ENCODE measurements around the gene ZKSCAN8.

ZKSCAN8 gene

DNA sequence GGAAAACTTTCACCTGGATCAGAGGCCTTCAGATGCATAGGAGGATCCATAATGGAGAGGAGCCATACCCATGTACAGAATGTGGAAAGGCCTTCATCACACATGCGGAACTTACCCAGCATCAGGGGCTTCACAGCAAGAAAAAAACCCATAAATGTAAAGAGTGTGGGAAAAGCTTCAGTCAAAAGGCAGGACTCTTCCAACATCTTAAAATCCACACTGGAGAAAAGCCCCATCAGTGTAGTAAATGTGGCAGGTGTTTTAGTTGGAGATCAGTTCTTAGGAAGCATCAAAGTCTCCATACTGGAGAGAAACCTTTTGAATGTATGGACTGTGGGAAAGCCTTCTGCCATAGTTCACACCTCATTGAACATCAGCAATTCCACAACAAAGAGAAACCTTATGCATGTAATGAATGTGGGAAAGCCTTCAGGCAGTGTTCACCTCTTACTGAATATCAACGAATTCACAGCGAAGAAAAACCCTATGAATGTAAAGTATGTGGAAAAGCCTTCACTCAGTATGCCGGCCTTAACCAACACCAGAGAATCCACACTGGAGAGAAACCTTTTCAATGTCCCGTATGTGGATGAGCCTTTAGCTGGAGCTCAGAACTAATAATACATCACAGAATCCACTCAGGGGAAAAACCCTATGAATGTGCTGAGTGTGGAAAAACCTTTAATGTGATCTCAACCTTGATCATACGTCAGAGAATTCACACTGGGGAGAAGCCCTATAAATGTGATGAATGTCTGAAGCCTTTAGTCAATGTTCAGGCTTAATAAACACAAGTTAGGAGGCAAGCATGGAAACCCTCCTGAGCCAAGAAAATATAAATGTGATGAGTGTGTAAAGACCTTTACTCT, 46.7 kb downstream of the ZKSCAN8 start:
- peaks cover 14% of the 10 kb centered on the region for H3K9me3 ChIP-seq
- H3K27me3 ChIP-seq = no peaks in the 10 kb centered on the region
- H3K4me1 ChIP-seq (ENCODE audit: control insufficient read depth in 1 of 2, insufficient read depth in 1 of 2, low read depth in 1 of 2, low read length in 1 of 2) = no peaks in the 10 kb centered on the region
- TF ChIP-seq, protein P1, sequence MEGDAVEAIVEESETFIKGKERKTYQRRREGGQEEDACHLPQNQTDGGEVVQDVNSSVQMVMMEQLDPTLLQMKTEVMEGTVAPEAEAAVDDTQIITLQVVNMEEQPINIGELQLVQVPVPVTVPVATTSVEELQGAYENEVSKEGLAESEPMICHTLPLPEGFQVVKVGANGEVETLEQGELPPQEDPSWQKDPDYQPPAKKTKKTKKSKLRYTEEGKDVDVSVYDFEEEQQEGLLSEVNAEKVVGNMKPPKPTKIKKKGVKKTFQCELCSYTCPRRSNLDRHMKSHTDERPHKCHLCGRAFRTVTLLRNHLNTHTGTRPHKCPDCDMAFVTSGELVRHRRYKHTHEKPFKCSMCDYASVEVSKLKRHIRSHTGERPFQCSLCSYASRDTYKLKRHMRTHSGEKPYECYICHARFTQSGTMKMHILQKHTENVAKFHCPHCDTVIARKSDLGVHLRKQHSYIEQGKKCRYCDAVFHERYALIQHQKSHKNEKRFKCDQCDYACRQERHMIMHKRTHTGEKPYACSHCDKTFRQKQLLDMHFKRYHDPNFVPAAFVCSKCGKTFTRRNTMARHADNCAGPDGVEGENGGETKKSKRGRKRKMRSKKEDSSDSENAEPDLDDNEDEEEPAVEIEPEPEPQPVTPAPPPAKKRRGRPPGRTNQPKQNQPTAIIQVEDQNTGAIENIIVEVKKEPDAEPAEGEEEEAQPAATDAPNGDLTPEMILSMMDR (IDR thresholded peaks at IDR 0.05) = no peak
- no peak overlapping the region for H3K27ac ChIP-seq
- no peak overlapping the region for H3K4me3 ChIP-seq (ENCODE audit: low read depth in 1 of 2, low read length in 1 of 2)
- no peaks in the 10 kb centered on the region for H3K36me3 ChIP-seq

DNA sequence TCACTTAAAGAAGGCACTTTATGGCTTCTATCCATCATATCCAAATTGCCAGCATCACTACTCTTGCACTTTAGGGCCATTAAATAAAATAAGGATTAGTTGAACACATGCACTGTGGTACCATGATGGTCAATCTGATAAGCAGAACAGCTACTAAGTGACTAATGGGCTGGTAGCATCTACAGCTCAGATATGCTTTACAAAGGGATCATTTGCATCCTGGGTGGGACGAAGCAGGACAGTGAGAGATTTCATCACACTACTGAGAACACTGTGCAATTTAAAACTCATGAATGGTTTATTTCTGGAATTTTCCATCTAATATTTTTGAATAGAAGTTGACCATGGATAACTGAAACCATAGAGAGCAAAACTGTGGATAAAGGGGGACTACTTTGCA, 58.3 kb downstream of the ZKSCAN8 start:
- peaks cover 37% of the 10 kb centered on the region for H3K27me3 ChIP-seq
- no peaks in the 10 kb centered on the region for H3K36me3 ChIP-seq
- no peak overlapping the region for H3K27ac ChIP-seq

DNA sequence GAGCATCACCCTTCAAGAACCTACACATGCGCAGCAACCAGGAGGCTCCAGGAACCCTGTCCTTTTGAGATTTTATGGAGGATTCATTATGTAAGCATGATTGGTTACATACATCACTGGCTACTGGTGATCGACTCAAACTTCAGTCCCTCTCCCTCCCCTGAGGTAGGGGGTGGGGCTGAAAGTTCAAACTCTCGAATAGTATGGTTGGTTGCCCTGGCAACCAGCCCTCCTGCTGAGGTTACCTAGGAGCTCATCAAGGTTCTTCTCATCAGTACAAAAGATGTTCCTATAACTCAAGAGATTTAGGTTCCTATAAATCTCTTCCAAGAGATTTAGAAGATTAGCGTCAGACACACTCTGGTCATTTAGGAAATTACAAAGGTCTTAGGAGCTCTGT, 61.5 kb downstream of the ZKSCAN8 start:
- no peaks in the 10 kb centered on the region for H3K9me3 ChIP-seq
- peaks cover 7 to 9% of the 10 kb centered on the region in 2 experiments for H3K4me1 ChIP-seq (ENCODE audit: control insufficient read depth in 1 of 2, insufficient read depth in 1 of 2, low read depth in 1 of 2, low read length in 1 of 2)
- no peak overlapping the region for H3K4me3 ChIP-seq (ENCODE audit: low read depth in 1 of 2, low read length in 1 of 2)
- no peak overlapping the region for H3K27ac ChIP-seq
- peaks cover 68% of the 10 kb centered on the region for H3K27me3 ChIP-seq
- TF ChIP-seq, protein P1 (IDR thresholded peaks at IDR 0.05) = no peak
- no peaks in the 10 kb centered on the region for H3K36me3 ChIP-seq

More for the DNA sequence above, 58.3 kb downstream of the ZKSCAN8 start:
- no peak overlapping the region for H3K4me3 ChIP-seq (ENCODE audit: low read depth in 1 of 2, low read length in 1 of 2)
- TF ChIP-seq, protein P1 (IDR thresholded peaks at IDR 0.05) = no peak
- H3K9me3 ChIP-seq = no peaks in the 10 kb centered on the region
- H3K4me1 ChIP-seq (ENCODE audit: control insufficient read depth in 1 of 2, insufficient read depth in 1 of 2, low read depth in 1 of 2, low read length in 1 of 2) = no peaks in the 10 kb centered on the region

DNA sequence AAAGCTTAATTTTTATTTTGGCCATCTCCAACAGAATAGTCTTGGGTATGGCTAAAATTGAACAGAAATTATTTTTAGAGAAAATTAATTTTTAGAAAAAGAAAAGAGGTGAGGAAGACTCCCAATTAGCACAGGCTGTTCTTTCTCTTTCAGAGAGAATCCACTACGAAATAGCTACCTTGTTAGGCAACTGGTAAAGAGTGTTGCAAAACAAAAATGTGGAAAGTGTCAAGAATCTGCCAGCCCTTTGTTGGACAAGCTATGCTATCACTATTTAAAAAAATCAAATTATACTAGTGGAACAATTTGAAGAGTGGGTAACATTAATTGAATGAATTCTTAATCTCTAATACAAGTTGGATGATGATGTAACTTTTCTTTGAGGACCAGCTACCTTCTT, 64.2 kb downstream of the ZKSCAN8 start:
- Histone ChIP-seq H3K4me1 (ENCODE audit: control insufficient read depth in 1 of 2, insufficient read depth in 1 of 2, low read depth in 1 of 2, low read length in 1 of 2) (peaks cover 7 to 9% of the 10 kb centered on the region in 2 experiments), H3K4me3 (ENCODE audit: low read depth in 1 of 2, low read length in 1 of 2) (no peak overlapping the region), H3K9me3 (no peaks in the 10 kb centered on the region), H3K27me3 (peaks cover 83% of the 10 kb centered on the region), H3K36me3 (no peaks in the 10 kb centered on the region), H3K27ac (no peak overlapping the region)
- TF ChIP-seq, protein P1 (IDR thresholded peaks at IDR 0.05) = no peak

DNA sequence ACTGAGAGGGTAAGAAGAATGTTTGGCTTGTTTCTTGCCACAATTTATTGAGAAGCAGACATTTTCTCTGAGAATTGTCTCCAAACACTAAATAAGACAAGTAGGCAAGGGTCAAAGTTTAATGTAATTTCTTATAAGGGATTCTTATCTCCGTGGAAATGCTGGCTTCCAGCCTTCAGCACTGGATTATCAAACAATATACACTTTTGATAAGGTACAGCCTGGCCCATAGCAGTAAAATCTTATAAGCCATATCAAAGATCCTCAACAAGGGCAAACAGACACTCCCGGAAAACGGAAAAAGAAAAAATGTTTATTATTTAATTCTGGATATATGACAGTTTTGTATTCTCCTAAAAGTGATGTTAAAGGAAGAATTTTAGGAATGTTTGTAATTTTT, 64.8 kb downstream of the ZKSCAN8 start:
- TF ChIP-seq, protein P1 (IDR thresholded peaks at IDR 0.05) = no peak
- Histone ChIP-seq H3K9me3 (no peaks in the 10 kb centered on the region), H3K27ac (no peak overlapping the region), H3K4me3 (ENCODE audit: low read depth in 1 of 2, low read length in 1 of 2) (no peak overlapping the region), H3K4me1 (ENCODE audit: control insufficient read depth in 1 of 2, insufficient read depth in 1 of 2, low read depth in 1 of 2, low read length in 1 of 2) (peaks cover 7 to 9% of the 10 kb centered on the region in 2 experiments), H3K36me3 (no peaks in the 10 kb centered on the region), H3K27me3 (peaks cover 86% of the 10 kb centered on the region)

Measured in neutrophil (primary cell).